Measurements from ENCODE around the gene RSAD2. TPM values are rescaled to one million over a fixed set of nuclear protein-coding genes. Genes with fewer than 3 reads are reported as not detected.

The RSAD2 gene, protein sequence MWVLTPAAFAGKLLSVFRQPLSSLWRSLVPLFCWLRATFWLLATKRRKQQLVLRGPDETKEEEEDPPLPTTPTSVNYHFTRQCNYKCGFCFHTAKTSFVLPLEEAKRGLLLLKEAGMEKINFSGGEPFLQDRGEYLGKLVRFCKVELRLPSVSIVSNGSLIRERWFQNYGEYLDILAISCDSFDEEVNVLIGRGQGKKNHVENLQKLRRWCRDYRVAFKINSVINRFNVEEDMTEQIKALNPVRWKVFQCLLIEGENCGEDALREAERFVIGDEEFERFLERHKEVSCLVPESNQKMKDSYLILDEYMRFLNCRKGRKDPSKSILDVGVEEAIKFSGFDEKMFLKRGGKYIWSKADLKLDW
- not detected in 2 replicates for total RNA-seq

DNA sequence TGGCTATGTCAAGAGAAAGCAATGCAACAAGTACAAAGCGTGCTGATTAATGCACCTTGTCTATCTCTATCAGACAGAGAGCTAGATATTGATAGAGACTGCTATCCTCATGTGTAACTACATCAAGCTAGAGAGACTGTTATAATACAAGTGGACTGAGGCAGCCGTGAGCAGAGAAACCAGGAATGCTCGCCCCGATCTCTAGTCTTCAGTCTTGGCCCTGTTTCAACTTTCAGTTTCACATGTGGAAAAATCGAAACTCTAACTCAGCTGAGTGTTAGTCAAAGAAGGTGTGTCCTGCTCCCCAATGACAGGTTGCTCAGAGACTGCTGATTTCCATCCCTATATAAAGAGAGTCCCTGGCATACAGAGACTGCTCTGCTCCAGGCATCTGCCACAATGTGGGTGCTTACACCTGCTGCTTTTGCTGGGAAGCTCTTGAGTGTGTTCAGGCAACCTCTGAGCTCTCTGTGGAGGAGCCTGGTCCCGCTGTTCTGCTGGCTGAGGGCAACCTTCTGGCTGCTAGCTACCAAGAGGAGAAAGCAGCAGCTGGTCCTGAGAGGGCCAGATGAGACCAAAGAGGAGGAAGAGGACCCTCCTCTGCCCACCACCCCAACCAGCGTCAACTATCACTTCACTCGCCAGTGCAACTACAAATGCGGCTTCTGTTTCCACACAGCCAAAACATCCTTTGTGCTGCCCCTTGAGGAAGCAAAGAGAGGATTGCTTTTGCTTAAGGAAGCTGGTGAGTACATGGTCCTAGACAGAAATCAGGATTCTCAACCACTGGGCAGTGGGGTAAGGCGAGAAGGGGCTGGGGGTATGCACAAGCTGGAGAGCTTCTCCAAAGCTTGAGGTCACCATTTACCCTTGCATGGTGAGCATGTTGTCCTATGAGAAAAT lies at the start of gene RSAD2:
Gene RSAD2 (plus strand): TSS at position 376 of the 903 bp plus-strand sequence. CDS start 24 bp downstream, at position 400.

DNA sequence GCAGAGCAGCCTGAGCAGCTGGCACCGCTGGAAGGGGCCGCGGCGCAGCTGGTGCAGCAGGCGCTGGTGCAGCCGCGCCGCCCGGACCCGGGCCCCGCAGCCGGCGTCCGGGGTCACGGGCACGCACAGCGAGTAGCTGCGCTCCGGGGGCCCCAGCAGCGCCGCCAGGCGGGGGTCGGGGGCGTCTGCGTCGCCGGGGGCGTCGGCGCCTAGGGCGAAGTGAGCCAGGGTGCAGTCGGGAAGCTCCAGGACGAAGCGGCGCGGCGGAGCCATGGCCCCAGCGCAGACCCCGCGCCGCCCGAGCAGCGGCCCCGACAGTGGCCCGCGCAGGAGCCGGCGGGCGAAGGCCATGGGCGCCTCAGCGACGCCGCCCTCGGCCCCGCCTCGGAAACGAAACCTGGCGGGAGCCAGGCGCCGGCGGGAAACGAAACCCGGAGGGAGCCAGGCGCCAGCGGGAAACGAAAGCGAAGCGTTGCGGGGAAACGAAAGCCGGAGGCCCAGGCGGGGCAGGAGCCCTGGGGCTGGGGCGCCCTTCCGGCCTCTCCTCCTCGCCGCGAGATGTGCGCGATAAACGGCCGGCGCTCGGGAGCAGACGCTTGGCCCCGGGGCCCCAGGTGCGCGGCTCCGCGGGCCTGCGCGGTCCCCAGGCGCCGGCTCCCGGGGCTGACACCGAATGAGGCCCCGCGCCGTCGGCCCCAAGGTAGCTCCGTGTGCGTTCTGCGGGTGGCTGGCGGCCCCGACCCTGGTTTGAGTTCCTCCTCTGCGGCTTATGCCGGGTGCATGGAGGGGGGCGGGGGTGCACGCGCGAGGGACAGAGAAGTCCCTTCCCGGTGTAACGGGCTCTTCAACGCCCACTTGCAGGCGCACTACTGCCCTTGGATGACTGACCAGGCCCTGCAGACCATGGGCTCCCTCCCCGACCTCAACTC lies 12.0 kb upstream of the RSAD2 start, which contains the start of gene CMPK2:
Gene CMPK2 (minus strand): TSS at position 562 of the 929 bp plus-strand sequence. CDS start 211 bp downstream, at position 351.

GRCh38 chr2:6917071-6917760 lies 39.6 kb downstream of the RSAD2 start, which contains the start of gene RNF144A:
RNF144A (plus strand) TSS chr2:6917412; CDS start chr2:6996927, 79,515 bp downstream.

Other genes with a start within 250 kb of the RSAD2 start
- gene CMPK2, start 11.9 kb upstream of the RSAD2 start, total RNA-seq, result 0.19 and 0.39 TPM in 2 replicates
- gene RNF144A, start 39.6 kb downstream of the RSAD2 start, total RNA-seq, result 2.2 and 3.6 TPM in 2 replicates